Parathyroid adenoma (tissue), 2 donors: ENCODE data around the gene FLT3LG.

Experiments used
- H2AFZ ChIP-seq: fragments of 300-600 bp; sonication (generic); one replicate; pipeline ENCODE4 v1.7.0; 2017; ENCODE audit warnings: antibody characterized with exemption, mild to moderate bottlenecking
- H3K27ac ChIP-seq: fragments of 300-600 bp; sonication (generic); one replicate; pipeline ENCODE4 v1.7.0; 2017
- H3K27me3 ChIP-seq: fragments of 300-600 bp; sonication (generic); one replicate; pipeline ENCODE4 v1.7.0; 2017; ENCODE audit warnings: low read length; ENCODE audit not compliant: control insufficient read depth, insufficient read depth
- H3K36me3 ChIP-seq: fragments of 300-600 bp; sonication (generic); one replicate; pipeline ENCODE4 v1.7.0; 2017; ENCODE audit warnings: low read length; ENCODE audit not compliant: control insufficient read depth, insufficient read depth
- H3K4me1 ChIP-seq: fragments of 300-600 bp; sonication (generic); one replicate; pipeline ENCODE4 v1.7.0; 2017; ENCODE audit warnings: control low read depth
- H3K4me2 ChIP-seq: fragments of 300-600 bp; sonication (generic); one replicate; pipeline ENCODE4 v1.7.0; 2017; ENCODE audit warnings: low read length
- H3K4me3 ChIP-seq: fragments of 300-600 bp; sonication (generic); one replicate; pipeline ENCODE4 v1.7.0; 2017; ENCODE audit warnings: low read depth, low read length
- H3K79me2 ChIP-seq: fragments of 300-600 bp; sonication (generic); one replicate; pipeline ENCODE4 v1.7.0; 2017; ENCODE audit warnings: control low read depth
- H3K9ac ChIP-seq: fragments of 300-600 bp; sonication (generic); one replicate; pipeline ENCODE4 v1.7.0; 2017; ENCODE audit warnings: mild to moderate bottlenecking
- H3K9me3 ChIP-seq: fragments of 300-600 bp; sonication (generic); one replicate; pipeline ENCODE4 v1.7.0; 2017; ENCODE audit warnings: low read length; ENCODE audit not compliant: control insufficient read depth
- TF ChIP-seq, protein P1 (sequence below): fragments of 300-600 bp; sonication (generic); IDR thresholded peaks from one replicate; pipeline ENCODE4 v1.7.0; 2017; ENCODE audit warnings: antibody characterized with exemption, mild to moderate bottlenecking
- donor health status: primary hyperparathyroidism.

The FLT3LG gene

DNA sequence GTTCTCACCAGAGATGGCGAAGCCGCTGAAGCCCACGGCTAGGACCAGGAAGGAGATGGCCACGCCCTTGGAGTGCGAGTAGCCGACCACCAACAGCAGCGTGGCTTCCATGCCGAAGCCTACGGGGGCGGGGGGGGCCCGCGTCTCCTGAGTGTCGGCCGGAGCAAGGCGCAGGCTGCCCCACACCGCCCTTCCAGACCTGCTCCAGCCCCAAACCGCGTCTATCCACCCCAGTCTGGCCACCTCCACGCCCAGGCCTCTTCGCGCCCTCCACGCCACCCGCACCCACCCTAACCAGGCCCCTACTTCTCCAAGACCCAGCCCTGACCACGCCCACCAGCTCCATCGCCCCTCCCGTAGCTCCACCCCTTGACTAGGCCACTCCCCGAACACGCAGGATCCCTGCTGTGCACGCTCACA, 42.7 kb upstream of the FLT3LG start:
- H3K36me3 ChIP-seq = no peaks in the 10 kb centered on the region
- no peak overlapping the region for H2AFZ ChIP-seq
- H3K4me3 ChIP-seq = no peak overlapping the region
- H3K9me3 ChIP-seq = no peaks in the 10 kb centered on the region
- H3K9ac ChIP-seq = no peak overlapping the region
- TF ChIP-seq, protein P1, sequence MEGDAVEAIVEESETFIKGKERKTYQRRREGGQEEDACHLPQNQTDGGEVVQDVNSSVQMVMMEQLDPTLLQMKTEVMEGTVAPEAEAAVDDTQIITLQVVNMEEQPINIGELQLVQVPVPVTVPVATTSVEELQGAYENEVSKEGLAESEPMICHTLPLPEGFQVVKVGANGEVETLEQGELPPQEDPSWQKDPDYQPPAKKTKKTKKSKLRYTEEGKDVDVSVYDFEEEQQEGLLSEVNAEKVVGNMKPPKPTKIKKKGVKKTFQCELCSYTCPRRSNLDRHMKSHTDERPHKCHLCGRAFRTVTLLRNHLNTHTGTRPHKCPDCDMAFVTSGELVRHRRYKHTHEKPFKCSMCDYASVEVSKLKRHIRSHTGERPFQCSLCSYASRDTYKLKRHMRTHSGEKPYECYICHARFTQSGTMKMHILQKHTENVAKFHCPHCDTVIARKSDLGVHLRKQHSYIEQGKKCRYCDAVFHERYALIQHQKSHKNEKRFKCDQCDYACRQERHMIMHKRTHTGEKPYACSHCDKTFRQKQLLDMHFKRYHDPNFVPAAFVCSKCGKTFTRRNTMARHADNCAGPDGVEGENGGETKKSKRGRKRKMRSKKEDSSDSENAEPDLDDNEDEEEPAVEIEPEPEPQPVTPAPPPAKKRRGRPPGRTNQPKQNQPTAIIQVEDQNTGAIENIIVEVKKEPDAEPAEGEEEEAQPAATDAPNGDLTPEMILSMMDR = no peak
- H3K79me2 ChIP-seq = no peaks in the 10 kb centered on the region
- no peak overlapping the region for H3K27ac ChIP-seq
- H3K27me3 ChIP-seq = peaks cover 8% of the 10 kb centered on the region
- H3K4me2 ChIP-seq = no peak overlapping the region
- H3K4me1 ChIP-seq = no peaks in the 10 kb centered on the region

DNA sequence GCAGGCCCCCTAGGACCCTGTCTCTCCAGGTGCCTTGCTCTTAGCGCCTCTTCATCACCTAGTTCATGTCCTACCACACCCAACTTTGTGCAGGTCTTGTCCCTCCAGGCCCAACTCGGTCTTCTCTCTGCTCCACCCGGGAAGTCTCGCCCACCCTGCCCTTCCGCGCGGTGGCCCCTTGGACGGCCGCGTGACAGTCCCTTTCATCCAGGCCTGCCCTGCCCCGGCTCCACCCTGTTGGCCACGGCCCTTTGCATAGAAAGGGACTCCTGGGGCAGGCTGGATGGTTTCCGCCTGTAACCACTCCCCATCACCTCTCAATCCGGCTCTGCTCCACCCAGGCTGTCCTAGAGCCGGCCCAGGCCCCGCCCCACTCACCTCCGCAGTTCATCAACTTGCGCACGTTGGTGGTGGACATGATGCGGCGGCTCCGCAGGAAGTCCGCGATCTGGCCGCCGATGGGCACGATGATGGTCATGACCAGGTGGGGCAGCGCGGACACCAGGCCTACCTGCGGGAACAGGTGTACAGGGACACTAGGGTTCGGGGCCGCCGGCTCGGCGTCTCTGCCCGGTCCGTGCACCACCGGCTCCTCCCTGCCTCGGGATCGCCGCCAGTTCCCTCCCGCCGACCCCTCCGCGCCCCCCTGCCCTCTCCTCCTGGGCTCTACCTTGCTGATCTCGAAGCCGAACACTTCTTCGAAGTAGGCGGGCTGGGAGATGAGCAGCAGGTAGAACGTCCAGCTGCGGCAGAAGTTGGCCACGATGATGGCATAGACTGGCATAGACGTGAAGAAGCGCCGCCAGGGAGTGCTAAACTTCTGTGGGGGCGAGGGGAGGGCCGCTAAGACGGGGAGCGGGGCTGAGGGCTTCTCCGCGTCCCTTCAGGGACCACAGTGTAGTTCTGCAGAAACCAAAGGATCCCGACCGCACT, 41.6 kb upstream of the FLT3LG start:
- no peaks in the 10 kb centered on the region for H3K36me3 ChIP-seq
- no peak overlapping the region for H3K9ac ChIP-seq
- no peaks in the 10 kb centered on the region for H3K4me1 ChIP-seq
- H3K4me3 ChIP-seq = no peak overlapping the region
- H2AFZ ChIP-seq = no peak overlapping the region
- no peaks in the 10 kb centered on the region for H3K79me2 ChIP-seq
- H3K27ac ChIP-seq = no peak overlapping the region
- peaks cover 2% of the 10 kb centered on the region for H3K27me3 ChIP-seq
- TF ChIP-seq, protein P1 = no peak
- H3K4me2 ChIP-seq = no peak overlapping the region
- H3K9me3 ChIP-seq = no peaks in the 10 kb centered on the region

DNA sequence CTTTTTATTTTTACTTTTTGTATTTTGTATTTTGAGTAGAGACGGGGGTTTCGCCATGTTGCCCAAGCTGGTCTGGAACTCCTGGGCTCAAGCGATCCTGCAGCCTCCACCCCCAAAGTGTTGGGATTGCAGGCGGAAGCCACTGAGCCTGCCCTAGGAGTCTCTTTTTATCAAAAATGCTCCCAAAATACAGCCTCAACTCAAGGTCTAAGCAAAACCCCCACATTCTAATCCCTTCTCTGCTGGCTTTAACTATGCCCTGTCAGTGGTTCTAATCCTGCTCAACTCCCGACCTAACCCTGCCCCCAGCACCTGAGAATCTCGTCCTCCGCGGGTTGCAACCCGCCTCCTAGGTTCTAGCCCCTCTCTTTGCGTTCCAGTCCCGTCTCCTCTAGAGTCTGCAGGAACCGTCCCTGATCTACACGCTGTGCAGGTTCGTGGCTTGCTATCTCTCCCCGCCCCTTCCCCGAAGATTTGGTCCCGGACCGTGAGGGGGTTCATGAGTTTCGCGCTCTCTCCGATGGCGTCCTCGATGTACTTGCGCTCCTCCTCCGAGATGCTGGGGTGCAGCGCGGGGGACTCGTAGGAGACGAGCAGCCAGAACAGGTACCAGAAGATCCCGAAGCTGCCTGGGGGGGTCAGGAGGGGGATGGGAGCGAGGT, 40.6 kb upstream of the FLT3LG start:
- Histone ChIP-seq H3K36me3 (no peaks in the 10 kb centered on the region), H3K9ac (no peak overlapping the region), H3K27ac (no peak overlapping the region), H3K4me1 (no peaks in the 10 kb centered on the region), H3K4me2 (no peak overlapping the region), H3K4me3 (no peak overlapping the region), H3K27me3 (peaks cover 2% of the 10 kb centered on the region), H3K79me2 (no peaks in the 10 kb centered on the region), H3K9me3 (no peaks in the 10 kb centered on the region), H2AFZ (no peak overlapping the region)
- TF ChIP-seq, protein P1 = no peak

DNA sequence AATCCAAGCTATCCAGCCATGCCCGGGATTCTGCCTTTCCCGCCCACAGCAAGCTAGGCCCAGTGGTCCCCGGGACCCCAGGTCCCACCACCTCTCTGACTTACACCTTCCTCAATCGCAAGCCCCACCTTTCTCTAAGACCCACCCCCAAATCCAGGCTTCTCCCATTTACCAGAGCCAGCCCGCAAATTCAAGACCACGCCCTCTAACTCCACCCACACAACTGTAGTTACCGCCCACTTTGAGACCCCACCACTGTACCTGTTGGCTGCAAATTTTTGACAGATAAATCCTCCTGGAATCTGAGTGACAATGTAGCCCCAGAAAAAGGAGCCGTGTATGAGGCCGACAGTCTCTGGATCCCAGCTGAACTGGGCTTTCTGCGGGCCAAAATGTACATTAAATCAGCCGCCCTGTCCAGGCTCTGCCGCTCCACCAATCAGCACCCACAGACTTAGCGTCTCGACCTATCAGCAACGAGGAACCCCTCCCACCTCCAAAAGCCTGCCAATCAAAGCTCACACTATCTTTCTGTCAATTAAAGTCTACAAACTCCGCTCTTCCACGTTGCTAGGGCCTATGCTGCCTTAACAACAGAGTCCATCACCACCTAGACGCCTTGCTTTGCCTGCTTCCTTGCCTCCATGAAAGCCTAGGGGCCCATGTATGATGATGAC, 39.0 kb upstream of the FLT3LG start:
- Histone ChIP-seq H3K4me2 (no peak overlapping the region), H3K4me3 (no peak overlapping the region), H3K9ac (no peak overlapping the region), H3K27ac (no peak overlapping the region), H3K36me3 (no peaks in the 10 kb centered on the region), H3K9me3 (no peaks in the 10 kb centered on the region), H2AFZ (no peak overlapping the region), H3K27me3 (peaks cover 7% of the 10 kb centered on the region), H3K79me2 (no peaks in the 10 kb centered on the region), H3K4me1 (no peaks in the 10 kb centered on the region)
- TF ChIP-seq, protein P1 = no peak
